Activated CD4-positive, alpha-beta T cell treated with anti-CD3 and anti-CD28 coated beads for 24 hours (primary cell): Measurements from ENCODE around the gene MPV17.
"Not testable (repeated sequence)": the region's sequence is repeated elsewhere in the genome, so short reads cannot be mapped to it uniquely, and the experiment has no call there.

Source experiments
- DNase-seq, 2 donors: peaks; one replicate each; pipeline ENCODE4 v3.0.0-alpha.2; 2020; ENCODE audit warnings: low read depth in 2 of 2

Gene MPV17

DNA sequence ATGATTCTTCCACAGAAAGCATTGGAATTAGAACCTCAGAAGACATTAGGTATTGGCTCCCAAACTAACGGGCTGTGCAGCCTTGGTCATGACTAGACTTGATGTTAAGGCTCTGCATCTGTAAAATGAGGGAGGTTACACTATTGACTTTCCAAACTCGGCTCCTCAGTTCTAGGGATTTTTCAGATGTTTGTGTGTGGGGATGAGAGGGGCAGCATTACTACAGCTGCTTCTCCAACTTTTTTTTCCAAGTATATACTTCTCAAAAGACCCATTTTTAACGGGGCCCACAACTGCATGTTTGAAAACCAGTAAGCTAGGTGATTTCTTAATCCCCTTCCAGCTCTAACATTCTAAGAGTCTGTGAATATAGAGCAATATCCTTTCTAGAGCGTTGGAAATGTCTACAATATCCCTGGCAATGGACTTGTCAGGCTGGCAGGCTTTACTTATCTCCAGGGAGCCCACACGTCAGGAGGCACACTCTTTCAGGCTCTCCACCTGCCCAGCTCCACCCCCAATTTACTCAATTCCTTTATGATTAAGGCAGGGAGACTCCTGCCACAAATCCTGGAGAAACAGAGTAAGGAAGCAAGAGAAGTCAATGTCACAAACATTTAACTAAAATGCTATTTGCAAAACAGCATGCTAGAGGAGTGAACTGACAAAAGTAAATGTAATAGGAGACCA is 844 bp upstream of the MPV17 start:
- no peak for DNase-seq

DNA sequence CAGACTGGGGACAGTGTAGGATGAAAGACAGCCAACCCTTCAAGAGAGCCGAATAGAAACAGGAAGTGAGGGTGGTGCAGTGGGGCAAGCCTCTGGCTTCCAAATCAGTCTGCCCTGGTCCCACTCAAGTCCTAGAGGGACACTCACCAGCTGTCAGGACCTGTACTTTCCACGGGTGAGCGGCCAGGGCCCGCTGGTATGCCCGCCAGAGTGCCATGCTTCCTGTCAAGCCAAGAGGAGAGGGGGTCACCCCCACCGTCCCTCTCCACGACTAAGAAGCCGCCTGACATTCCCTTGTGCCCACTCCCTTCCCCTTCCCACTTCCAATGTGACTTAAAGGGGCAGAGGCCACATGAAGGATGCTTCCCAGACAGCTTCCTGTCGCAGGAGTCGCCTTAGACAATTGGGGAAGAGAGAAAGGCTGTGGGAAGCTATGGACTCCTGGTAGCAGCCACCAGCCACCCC is 564 bp downstream of the MPV17 start:
- no peak for DNase-seq

DNA sequence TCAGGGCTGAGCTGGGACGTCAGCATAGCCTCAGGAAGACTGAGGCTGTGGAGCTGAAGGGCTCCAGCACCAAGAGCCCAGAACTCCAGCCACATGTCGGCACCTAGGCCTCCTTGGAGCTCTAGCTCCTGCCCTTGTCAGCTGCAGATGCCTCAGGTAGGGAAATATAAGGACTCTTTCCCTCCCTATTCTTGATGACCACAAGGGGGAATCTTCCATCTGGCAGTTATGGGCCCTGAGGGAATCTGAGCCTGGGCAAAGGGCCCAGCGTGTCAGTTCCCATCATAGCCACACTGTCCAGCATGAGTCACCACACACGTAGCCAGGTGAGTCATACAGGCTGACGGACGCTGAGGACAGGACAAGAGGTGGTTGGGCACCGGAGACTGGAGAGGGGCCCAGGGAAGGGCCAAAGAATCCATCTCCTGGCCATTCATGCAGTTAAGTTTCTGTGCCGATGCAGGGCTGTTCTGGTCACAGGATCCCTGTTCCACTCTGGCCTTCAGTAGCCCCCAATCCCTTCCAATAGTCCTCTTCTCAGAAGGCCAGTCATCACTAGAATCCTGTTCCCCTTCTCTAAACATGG is 1.8 kb downstream of the MPV17 start:
- no peak for DNase-seq

DNA sequence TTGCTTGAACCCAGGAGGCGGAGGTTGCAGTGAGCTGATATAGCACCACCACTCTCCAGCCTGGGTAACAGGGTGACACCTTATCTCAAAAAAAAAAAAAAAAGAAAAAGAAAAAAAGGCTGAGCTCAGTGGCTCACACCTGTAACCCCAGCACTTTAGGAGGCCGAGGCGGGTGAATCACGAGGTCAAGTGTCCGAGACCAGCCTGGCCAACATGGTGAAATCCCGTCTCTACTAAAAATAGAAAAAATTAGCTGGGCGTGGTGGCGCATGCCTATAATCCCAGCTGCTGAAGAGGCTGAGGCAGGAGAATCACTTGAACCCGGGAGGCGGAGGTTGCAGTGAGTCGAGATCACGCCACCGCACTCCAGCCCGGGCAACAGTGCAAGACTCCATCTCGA is 3.1 kb downstream of the MPV17 start:
- not testable (repeated sequence) for DNase-seq

DNA sequence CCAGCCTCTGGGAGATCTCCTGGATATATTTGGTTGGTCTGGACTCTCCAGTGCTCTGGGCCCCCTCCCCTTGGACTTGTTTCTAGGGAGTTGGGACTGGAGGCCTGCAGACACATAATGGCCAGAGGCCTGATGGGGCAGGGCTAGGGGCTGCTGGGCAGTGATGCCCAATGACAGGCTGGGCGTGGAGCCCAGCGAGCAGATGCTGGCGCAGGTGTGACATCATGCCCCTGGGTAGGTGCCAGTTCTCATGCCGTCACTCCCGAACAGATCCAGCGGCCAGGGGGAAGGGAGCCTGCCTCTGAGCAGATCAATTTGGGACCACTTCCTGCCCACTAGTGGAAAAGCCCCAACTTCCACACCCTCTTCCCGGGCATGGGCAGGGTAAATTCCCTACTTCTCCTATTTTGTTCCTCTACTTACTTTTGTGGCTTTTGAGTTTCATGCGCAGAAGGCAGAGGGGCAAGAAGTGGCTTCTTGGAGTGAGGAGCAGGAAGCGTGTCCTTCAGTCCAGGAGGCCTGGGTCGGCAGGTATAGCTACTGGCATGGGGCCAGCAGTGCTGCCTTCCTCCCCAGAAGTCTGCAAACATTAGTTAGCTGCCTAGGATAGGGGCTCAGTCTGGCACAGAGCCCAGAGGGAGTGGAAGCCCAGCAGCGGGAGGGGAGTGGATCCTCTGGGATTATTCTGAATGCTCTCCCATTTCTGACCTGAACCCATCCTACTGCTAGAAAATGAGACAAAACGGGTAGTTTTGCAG is 6.1 kb downstream of the MPV17 start:
- no peak for DNase-seq

DNA sequence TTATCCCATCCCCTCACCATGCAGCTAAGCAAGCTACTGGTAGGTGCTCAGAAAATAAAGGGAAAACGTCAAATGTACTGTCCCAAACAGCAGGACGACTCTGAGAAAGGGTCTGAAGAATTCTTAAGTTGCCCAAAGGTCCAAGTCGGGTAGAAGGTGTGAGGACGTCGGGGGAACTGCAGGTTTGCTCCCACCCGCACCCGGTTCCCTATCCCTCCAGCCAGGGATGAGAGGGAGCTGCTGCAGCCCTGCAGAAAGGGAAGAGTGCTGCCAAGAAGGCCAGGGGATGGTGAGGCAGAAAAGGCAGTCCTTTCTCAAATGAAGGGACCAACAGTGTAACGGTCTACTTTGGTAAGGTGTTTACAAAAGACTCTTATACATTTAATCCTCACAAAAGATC is 7.8 kb downstream of the MPV17 start:
- DNase-seq, result no peak

DNA sequence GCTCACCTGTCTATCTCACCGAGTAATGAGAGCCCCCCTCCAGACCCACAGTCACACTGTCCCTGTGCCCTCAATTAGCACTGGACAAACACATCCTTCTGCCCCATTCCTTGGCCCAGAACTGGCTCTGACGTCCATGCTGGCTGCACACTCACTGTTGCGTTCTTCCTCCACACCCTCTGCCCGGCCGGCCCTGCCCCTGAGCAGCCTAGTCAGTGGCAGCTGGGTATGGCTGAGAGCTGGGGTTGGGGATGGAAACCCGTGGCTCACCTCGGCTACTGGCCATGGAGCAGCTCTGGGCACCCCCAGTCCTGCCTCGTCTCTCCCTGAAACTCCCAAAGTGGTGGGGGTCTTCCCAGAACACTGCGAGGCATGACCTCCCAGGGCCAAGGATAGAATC is 8.2 kb downstream of the MPV17 start:
- no peak for DNase-seq

DNA sequence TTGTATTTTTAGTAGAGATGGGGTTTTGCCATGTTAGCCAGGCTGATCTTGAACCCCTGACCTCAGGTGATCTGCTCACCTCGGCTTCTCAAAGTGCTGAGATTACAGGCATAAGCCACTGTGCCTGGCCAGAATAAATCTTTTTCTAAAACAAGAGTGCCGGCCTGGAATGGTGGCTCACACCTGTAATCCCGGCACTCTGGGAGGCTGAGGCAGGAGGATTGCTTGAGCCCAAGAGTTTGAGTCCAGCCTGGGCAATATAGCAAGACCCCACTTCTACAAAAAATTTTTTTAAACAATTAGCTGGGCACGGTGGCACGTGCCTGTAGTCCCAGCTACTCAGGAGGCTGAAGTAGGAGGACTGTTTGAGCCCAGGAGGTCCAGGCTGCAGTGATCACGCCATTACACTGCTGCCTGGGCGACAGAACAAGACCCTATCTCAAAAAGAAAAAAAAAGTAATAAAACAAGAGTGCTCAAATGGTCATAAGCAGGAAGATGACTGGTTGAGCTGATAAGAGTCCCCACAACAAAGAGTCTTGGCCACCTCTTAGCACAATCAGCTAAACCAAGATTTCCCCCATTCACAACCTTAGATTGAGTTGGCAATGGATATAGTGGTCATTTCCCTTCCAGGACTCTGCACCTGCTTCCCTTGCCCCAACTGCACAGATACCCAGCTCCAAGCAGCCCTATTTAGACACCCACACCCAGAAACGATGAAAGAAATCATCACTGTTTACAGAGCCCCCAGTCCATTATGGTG is 8.8 kb downstream of the MPV17 start:
- no peak for DNase-seq

DNA sequence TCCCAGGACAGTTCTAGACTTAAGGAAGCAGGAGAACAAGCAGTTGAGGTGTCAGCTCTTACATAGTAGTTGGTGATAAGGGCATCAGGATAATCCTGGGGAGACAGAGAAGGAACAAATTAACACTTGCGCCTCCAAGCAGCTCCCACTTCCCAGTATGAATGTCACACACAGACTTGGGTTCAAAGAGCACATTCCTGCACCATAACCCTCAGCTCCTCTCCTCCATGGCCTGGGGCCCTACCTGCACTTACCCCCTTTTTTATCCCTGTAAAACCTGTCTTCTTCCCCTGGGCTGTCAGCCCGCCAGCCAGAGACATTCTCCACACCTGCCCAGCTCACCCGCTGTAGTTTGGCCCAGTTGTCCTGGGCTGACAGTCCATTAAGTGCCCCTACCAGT is 10.7 kb downstream of the MPV17 start:
- DNase-seq, result no peak

DNA sequence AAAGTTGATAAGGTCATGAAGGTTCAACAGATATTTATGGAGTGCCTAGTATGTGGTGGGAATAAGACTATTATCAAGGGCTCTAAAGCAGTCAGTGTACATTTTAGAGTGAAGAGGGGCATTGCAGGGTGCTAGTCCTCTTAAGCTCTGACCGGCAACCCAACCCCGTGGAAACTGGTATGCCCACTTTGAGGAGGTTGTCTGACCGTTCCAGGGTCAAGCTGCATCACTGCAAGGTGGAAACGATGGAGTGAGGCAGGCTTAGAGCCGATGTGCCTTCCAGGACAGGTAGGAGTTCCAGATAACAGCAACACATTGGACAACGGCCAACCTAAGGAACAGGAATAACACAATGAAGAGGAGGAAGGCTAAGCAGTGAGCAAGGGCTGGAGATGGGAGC is 13.2 kb downstream of the MPV17 start:
- no peak for DNase-seq

DNA sequence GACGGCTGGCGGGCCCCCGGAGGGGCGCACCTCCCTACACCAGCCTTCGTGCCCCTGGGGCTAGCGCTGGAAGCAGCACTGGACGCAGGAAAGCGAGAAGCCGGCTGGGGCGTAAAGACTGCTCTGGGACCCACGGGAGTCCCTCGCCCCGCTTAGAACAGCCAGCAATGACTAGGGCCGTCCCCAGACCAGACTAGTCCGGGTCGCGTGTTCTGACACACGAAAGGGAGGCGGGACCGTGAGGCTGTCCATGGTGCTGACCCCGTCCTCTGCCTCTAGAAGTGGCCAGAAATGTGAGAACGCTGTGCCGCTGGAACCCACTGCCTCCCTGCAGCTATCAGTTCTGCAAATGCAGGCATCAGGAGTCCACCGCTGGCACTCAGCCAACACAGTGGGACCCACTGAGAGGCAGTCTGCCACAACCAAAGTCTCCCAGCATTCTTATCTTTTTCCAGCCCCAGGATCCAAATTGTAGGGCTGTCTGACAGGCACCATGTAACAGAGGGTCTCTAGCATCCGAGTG is 14.5 kb downstream of the MPV17 start, which contains the start of gene UCN:
Gene UCN, minus strand, starts transcription at position 87 of the 523 bp plus-strand sequence. CDS start 550 bp downstream, outside the sequence.
- DNase-seq, result no peak

DNA sequence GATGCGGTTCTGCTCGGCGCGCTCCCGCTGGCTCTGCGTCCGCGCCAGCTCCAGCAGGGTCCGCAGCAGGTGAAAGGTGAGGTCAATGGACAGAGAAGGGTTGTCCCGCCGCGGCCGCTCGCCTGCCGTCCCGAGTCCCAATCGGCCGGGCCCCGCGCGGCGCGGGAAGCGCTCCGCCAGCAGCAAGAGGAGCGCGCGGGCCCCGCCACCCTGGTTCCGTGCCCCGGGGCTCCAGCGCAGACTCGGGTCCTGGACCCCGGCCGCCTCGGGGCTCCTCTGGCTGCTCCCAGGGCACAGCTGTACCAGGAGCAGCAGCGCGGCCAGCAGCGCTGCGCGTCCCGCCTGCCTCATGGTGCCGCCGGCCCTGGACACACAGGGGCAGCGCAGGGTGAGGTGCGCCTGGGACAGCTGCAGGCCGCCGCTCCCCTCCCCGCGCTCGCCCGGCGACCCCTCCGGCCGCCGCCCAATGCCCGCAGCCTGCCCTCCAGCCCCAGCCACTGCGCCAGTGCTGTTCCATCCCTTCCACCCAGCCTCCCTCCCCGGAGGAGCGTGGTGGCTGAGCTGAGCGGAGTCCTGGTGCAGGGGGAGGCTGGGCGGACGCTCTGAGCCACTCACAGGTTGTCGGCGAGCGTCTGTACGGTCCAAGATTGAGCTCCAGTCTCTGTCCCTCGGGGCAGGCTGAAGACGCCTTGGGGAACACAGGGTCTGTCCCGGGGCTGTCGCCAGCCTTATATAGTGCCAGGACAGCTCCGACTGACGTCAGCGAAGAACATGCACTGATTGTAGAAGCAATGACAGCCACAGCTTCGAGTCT is 15.1 kb downstream of the MPV17 start:
- DNase-seq, result no peak

DNA sequence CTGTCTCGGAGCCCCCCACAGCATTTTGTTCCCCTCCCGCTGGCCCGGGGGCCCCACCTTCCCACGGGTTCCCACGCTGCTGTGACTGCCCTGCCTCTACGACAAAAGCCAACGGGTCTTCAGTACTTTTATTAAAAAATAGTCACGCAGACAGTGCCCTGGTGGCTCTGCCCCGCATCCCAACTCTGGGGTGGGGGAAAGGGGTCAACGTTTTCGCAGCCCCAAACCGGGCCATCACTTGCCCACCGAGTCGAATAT is 15.7 kb downstream of the MPV17 start:
- DNase-seq, result no peak

DNA sequence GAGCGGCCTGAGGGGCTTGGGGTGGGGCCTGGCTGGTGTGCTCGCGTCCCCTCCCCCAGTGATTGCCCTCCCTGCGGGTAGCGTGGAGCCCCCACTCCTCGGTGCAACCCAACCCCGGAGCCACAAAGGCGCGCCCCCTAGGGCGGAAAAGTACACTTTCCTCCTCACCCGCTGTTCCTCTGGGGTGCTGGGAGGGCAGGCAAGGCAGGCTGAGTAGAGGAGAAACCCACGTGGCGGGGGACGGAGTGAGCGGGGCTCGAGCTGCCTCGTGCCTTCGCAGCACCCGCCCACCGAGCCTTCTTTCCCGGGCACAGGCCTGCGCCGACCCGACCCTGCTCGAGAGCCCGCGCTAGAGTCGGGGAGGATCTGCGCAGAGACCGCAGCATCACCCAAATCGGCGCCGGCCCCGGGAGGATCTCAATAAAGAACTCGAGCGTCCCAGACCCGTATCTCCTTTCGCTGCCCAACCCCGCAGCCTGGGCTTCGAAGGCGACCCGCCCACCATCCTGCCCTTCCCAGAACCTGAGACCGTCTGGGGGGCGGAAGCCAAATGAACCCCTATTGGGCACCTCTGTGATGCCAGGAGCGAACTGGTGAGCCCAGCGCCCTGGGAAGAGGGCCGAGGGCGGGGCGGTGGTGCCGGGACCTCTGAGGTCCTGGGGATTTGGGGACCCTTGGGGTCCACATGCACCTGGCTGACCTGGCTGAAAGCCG is 16.2 kb downstream of the MPV17 start:
- DNase-seq, result peak in 1 of 2 donors; percentile 19

DNA sequence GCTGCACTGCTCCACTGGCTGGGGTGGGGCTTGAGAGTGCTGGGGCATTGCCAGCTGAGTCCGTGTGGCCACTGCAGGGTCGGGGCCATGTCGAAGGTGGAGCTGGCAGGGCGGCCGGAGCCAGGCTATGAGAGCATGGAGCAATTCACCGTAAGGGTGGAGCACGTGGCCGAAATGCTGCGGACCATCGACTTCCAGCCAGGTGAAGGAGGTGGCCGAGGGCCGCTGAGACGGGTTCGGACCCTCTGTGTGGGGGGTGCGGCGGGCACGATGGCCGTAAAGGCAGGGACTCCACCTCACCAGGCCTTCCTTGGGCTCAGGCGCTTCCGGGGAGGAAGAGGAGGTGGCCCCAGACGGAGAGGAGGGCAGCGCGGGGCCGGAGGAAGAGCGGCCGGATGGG is 16.8 kb downstream of the MPV17 start:
- DNase-seq, result no peak

DNA sequence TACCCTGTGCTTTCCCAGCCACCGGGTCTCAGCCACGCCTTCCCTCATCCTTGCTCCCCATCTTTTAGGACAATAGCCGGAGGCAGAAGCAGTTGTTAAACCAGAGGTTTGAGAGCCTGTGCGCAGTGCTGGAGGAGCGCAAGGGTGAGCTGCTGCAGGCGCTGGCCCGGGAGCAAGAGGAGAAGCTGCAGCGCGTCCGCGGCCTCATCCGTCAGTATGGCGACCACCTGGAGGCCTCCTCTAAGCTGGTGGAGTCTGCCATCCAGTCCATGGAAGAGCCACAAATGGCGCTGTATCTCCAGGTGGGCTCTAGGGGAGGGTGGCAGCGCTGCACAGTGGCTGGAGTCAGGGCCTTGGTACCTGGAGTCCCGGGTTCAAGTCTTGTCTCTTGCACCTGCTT is 17.4 kb downstream of the MPV17 start:
- no peak for DNase-seq

DNA sequence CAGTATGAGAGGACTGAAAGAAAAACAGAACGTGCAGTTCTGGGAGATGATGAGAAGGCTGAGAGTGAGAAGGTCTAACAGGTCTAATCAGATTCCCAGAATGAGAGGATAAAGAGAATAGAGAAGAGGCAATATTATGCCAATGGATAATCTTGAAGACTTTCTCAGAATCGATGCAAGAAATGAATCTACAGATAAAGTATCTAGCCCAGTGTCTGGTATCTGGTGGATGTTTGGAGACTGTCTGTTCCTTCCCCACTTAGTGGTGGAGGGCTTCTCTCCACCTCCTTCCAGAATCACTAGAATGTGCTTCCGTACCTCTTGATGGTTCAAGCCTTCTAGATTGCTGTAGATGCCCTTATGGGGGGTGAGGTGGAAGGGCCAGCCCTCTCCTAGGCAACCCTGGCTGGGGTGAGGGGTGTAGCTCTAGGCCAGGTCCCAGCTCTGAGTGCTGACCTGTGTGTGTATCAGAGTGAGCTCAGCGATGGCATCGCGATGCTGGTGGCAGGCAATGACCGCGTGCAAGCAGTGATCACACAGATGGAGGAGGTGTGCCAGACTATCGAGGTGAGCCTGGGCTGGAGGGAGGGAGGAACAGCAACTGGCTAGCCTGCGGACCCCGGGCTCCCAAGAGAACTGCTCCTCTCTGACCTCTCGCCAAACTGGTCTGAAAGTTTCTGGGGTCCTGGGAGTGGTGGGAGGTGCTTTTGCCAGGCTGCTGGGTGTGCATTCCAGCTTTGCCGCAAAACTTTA is 18.2 kb downstream of the MPV17 start:
- DNase-seq, result no peak

DNA sequence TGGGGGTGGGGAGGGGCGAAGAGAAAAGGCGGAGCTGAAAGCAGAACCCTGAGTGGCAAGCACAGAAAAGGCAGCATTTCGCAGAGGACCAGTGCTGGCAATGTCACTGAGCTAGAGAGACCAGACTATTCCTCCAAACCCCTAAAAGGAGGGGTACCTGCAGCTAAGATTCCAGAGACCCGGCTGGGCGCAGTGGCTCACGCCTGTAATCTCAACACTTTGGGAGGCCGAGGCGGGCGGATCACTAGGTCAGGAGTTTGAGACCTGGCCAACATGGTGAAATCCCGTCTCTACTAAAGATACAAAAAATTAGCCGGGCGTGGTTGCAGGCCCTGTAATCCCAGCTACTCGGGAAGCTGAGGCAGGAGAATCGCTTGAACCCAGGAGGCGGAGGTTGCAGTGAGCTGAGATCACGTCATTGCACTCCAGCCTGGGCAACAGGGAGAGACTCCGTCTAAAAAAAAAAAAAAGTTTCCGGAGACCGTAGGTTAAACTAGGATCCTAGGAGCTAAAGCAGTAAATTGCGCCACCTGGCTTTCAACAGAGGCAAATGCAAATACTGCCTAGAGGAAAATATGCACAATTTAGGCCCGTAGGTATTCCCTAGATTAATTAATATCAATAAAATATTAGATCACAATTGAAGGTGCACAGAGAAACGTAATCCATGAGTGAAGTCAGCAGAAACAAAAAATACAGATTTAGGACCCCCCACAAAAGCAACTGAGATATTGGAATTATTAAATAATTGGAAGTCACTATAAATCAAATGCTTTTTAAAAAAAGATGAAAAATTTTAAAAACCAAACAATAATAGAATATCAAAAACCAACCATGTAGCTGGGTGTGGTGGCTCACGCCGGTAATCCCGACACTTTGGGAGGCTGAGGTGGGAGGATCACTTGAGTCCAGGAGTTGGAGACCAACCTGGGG is 19.5 kb downstream of the MPV17 start:
- DNase-seq, result peak in 1 of 2 donors; percentile 25

DNA sequence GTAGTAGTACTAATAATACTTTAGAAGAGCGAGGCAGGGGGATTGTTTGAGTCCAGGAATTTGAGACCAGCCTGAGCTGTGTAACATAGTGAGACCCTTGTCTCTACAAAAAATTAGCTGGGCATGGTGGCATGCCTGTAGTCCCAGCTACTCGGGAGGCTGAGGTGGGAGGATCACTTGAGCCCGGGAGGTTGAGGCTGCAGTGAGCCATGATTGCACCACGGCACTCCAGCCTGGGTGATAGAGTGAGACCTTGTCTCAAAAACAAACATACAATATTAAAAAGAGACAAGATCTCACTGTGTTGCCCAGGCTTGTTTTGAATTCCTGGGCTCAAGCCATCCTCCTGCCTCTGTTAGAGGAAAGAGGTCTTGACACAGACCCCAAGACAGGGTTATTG is 22.3 kb downstream of the MPV17 start:
- DNase-seq, result not testable (repeated sequence)
